Measurements from ENCODE around the gene NEU1.
"Not testable (repeated sequence)": the region's sequence is repeated elsewhere in the genome, so short reads cannot be mapped to it uniquely, and the experiment has no call there.

NEU1 gene

GRCh38 chr6:31875877-31876276 is 13.3 kb upstream of the NEU1 start:
- no peak for DNase-seq (ENCODE audit: low read depth in 2 of 3, low spot score in 1 of 3)

DNA sequence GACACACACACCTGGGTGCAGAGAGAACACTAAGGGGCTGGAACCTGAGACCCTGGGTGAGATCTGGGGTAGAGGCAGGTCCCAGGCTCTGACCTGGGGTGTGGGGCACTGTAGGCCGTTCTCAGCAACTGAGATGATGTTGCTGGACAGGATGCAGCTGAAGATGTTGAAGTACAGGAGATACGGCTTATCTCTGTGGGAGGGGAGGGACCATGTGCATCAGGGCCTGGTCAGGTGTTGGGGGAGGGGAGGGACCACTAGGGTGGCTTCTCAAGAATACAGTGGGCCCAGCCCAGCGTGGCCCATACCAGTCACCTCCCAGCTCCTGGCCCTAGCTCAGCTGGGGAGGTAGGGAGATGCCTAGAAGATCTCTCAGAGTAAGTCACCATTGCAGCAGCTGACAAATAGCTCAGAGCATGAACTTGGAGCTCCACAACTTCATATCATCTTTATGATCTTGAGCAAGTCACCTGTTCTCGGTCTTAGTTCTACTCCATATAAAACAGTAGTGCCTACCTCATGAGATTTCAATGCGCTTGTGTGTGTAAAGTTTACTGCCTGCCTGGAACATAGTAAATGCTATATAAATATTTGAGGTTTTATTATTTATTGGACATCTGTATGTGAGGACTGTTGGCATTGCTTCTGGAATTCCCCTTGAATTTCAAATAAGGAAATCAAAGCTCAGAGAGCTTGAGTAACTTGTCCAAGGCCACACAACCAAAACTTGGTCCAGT is 12.4 kb upstream of the NEU1 start:
- DNase-seq (ENCODE audit: low read depth in 2 of 3, low spot score in 1 of 3): no peak

DNA sequence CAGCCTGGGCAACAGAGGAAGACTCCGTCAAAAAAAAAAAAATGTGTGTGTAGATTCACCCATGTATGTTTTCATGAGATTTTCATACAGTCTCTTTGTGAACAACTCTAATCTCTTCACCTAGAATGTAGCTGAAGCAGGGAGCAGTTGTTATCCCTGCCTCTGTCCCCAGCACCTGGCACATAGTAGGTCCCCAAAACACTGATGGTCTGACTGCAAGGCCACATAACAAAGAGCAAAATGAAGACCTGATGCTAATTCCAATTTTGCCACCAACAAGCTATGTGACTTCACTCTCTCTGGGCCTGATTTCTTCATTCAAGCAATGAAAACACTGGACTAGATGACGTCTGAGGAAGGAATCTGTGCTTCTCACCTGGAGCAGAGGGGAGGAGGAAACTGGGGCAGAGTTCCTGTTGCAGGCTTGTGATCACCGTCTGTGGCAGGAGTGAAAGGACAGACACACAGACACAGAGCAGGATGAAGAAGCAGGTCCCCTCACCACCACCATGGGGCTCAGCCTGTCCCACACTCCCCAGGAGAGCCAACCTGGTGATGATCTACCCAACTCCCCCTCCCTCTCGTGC is 11.6 kb upstream of the NEU1 start:
- no peak for DNase-seq (ENCODE audit: low read depth in 2 of 3, low spot score in 1 of 3)

DNA sequence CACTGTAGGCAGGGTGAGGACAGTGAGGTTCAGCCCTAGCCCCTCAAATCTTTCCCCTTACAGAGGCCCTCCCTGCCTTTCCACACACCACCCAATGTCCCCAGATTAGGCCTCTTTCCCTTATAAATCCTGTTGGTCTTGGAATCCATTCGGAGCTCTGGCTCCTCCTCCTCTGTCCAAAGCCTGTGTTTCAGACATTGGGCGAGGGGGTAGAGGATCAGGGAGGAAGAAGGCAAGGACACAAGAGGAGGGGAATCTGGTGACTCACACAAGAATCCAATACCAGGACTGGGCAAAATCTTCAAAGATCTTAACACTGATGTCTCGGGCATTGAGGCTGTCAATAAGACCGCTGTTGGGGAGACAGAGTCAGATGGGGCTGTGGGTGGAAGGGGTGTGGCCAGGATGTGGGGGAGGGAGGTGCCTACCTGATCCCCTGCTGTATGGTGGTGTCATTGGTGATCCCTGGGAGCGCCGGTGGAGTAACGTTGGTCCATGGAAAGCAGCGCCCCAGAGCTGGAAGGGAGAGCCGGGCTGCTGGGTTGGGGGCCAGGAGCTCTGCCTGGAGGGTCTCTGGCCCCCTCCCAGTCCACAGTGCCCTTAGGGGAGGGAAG is 8.5 kb upstream of the NEU1 start:
- no peak for DNase-seq (ENCODE audit: low read depth in 2 of 3, low spot score in 1 of 3)

- no peak for DNase-seq (ENCODE audit: low read depth in 2 of 3, low spot score in 1 of 3)
Measured at GRCh38 chr6:31870385-31870921, 7.8 kb upstream of the NEU1 start.

GRCh38 chr6:31869343-31869742 is 6.7 kb upstream of the NEU1 start:
- DNase-seq (ENCODE audit: low read depth in 2 of 3, low spot score in 1 of 3): no peak

DNA sequence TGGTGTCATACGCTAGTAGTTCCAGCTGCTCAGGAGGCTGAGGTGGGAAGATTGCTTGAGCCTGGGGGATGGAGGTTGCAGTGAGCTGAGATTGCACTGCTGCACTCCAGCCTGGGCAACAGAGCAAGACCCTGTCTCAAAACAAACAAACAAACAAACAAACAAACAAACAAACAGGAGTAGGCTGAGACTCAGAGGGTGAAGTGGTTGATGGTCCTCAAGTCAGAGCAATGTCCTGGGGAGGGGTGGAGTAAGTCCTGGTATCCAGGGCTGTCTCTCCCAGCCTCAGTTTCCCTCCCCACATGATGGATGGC is 6.0 kb upstream of the NEU1 start:
- DNase-seq (ENCODE audit: low read depth in 2 of 3, low spot score in 1 of 3): not testable (repeated sequence)

DNA sequence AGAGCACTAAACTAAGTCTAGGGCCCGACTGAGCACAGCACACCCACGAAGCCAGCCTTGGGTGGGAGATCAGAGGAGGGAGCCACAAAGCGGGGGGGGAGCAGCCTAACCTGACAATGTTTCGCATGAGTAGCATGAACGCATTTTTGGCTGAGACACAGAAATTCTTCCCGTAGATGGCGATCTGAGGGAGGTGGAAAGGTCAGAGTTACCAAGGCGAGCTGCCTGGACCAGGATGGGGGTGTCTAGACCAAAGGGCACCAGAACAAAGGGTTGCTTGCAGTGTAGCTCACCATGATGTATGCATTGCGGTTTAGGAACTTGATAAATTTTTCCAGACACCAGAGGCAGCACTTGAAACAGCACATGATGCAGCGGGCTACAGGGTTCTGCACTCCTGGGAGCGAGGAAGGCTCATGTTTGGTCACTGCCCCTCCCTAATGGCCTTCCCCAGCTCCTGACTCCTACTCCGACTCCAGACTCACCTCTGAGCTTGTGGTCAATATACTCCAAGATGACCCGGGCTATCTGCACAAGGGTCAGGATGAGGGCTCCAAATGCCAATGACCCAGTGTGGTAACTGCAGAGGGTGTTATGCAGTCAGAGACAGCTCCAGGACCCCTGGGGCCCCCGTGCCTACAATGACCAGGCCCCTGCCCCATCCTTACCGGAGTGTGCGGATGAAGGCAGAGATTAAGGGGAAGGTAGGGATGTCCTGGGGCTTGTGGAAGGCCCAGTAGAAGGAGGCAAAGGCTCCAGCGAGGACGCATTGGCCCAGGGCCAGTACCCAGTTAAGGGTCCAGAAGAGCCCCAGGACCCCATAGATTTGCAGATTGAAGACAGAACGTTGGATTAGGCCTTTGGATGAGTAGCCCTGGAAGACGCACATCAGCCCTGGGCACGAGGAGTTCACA is 2.8 kb upstream of the NEU1 start:
- DNase-seq (ENCODE audit: low read depth in 2 of 3, low spot score in 1 of 3): no peak

- DNase-seq (ENCODE audit: low read depth in 2 of 3, low spot score in 1 of 3): no peak
Measured at GRCh38 chr6:31864818-31865204, 2.2 kb upstream of the NEU1 start.

- DNase-seq (ENCODE audit: low read depth in 2 of 3, low spot score in 1 of 3): not testable (repeated sequence)
Measured at GRCh38 chr6:31864123-31864562, 1.5 kb upstream of the NEU1 start.

- DNase-seq (ENCODE audit: low read depth in 2 of 3, low spot score in 1 of 3): no peak
Measured at GRCh38 chr6:31861919-31862343, 690 bp downstream of the NEU1 start.

DNA sequence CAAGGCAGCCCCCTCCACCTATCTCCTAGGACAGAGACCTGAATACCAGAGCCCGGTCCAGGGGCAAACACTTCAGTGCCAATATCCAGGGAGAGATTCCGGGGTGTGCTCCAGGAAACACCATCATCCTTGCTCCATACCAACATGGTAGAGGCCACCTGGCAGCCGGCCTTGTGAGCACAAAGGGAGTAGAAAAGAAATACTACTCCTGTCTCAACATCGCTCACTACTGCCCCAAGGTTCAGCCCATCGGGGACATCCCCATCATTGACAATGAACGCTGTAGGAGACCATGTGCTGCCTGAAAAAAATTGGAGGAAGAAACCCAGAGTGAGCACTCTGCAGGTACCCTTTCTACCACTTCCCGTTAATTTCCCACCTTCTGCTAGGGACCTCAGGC is 1.5 kb downstream of the NEU1 start:
- no peak for DNase-seq (ENCODE audit: low read depth in 2 of 3, low spot score in 1 of 3)

GRCh38 chr6:31860349-31860748 is 2.3 kb downstream of the NEU1 start:
- no peak for DNase-seq (ENCODE audit: low read depth in 2 of 3, low spot score in 1 of 3)

DNA sequence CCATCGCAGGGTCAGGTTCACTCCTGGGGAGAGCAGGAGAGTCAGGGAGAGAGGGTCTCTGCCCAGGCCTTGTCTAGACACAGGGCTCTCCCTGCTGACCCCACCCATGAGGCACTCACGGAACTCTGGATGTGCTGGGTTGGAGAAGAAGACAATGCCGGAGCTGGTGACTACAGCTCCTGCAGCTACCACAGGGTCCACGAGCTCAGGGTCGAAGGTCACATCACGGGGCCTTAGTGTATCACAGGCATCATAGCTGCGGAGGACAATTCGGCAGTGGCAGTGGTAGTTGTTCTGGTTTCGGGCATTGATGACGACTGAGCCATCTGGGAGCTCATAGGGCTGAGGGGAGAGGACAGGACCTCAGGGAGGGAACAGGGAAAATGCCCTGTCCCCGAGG is 2.7 kb downstream of the NEU1 start:
- DNase-seq (ENCODE audit: low read depth in 2 of 3, low spot score in 1 of 3): no peak

- DNase-seq (ENCODE audit: low read depth in 2 of 3, low spot score in 1 of 3): no peak
Measured at GRCh38 chr6:31858707-31859106, 3.9 kb downstream of the NEU1 start.

- not testable (repeated sequence) for DNase-seq (ENCODE audit: low read depth in 2 of 3, low spot score in 1 of 3)
Measured at GRCh38 chr6:31857774-31858173, 4.8 kb downstream of the NEU1 start.

GRCh38 chr6:31851980-31852718 is 10.5 kb downstream of the NEU1 start:
- DNase-seq (ENCODE audit: low read depth in 2 of 3, low spot score in 1 of 3): not testable (repeated sequence)

DNA sequence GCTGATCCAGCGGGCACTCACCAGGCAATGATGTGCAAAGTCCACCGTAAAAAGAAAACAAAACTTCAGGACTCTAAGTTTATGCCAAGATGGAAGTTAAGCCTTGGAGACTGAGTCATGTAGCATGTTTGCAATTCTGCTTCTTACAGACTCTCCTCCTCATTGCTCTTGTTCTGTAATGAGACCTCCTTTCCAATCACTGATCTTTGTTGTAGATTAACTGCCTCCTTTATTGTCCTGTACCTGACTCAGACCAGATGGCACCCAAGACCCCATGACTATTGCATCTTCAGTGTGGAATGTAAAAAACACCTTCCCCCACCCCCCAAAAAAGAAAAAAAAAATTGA is 11.2 kb downstream of the NEU1 start:
- no peak for DNase-seq (ENCODE audit: low read depth in 2 of 3, low spot score in 1 of 3)

GRCh38 chr6:31850765-31851484 is 11.7 kb downstream of the NEU1 start:
- DNase-seq (ENCODE audit: low read depth in 2 of 3, low spot score in 1 of 3): no peak

Data from stimulated activated CD4-positive, alpha-beta T cell treated with anti-CD3 and anti-CD28 coated beads, Interleukin-12 subunit alpha, Interleukin-12 subunit beta, amount 100 ng/mL, for 48 hours (primary cell).